ENCODE results near the gene ADORA3. TPM values are rescaled to one million over a fixed set of nuclear protein-coding genes. Genes with fewer than 3 reads are reported as not detected.

Gene ADORA3
- total RNA-seq, 3 donors from 2014 or later (not counting 1 experiment from before 2014, with no cell fraction given), result 0.40 TPM; not detected in 2

- H3K4me3 ChIP-seq (ENCODE audit: low read length), result peak overlapping the region; percentile 37
- no peaks in the 10 kb centered on the region for H3K27me3 ChIP-seq (ENCODE audit: control insufficient read depth, insufficient read depth, low read length)
- peak overlapping the region; percentile 6 for H3K27ac ChIP-seq (ENCODE audit: low read length)
These were observed 12.0 kb upstream of the ADORA3 start for GRCh38 chr1:111515291-111516004.

GRCh38 chr1:111513410-111514020 lies 10.1 kb upstream of the ADORA3 start:
- Mint-ChIP-seq H3K4me3 (no peak overlapping the region), H3K36me3 (no peaks in the 10 kb centered on the region), H3K27me3 (ENCODE audit: low read depth in 2 of 2) (no peaks in the 10 kb centered on the region), H3K9me3 (no peaks in the 10 kb centered on the region), H3K4me1 (peaks cover 28 to 51% of the 10 kb centered on the region in 2 donors), H3K27ac (peak overlapping the region in 1 of 2 donors; percentile 73)
- DNase-seq (no peak), ATAC-seq (no peak)
- Histone ChIP-seq H3K27ac (ENCODE audit: low read length) (no peak overlapping the region), H3K4me1 (ENCODE audit: control insufficient read depth, insufficient read depth, low read length) (peaks cover 33% of the 10 kb centered on the region), H3K4me3 (ENCODE audit: low read length) (no peak overlapping the region), H3K36me3 (ENCODE audit: control insufficient read depth, insufficient read depth, low read length) (no peaks in the 10 kb centered on the region), H3K27me3 (ENCODE audit: control insufficient read depth, insufficient read depth, low read length) (no peaks in the 10 kb centered on the region), H3K9me3 (ENCODE audit: control insufficient read depth, insufficient read depth, low read length) (no peaks in the 10 kb centered on the region)
- WGBS (ENCODE audit: insufficient coverage), result 55% methylated on average over 8 of the region's 8 CpGs
- TF ChIP-seq CTCF (IDR thresholded peaks at IDR 0.05), result no peak
- intact Hi-C loops (cut with micrococcal nuclease), result no loop called here

More at GRCh38 chr1:111515291-111516004, 12.0 kb upstream of the ADORA3 start:
- Mint-ChIP-seq H3K27me3 (ENCODE audit: low read depth in 2 of 2) (no peaks in the 10 kb centered on the region), H3K9me3 (no peaks in the 10 kb centered on the region), H3K4me1 (peaks cover 28 to 40% of the 10 kb centered on the region in 2 donors), H3K27ac (peak overlapping the region; percentile 54 to 82), H3K36me3 (no peaks in the 10 kb centered on the region), H3K4me3 (peak overlapping the region; percentile 85)
- DNase-seq, result peak in 1 of 2 donors; percentile 20
- Histone ChIP-seq H3K36me3 (ENCODE audit: control insufficient read depth, insufficient read depth, low read length) (no peaks in the 10 kb centered on the region), H3K9me3 (ENCODE audit: control insufficient read depth, insufficient read depth, low read length) (no peaks in the 10 kb centered on the region), H3K4me1 (ENCODE audit: control insufficient read depth, insufficient read depth, low read length) (peaks cover 24% of the 10 kb centered on the region)
- no peak for TF ChIP-seq CTCF (IDR thresholded peaks at IDR 0.05)
- ATAC-seq, result peak; percentile 41 to 60 (median 51)
- WGBS (ENCODE audit: insufficient coverage), result 15% methylated on average over 40 of the region's 40 CpGs
- intact Hi-C loops (cut with micrococcal nuclease), result no loop called here

GRCh38 chr1:111512931-111513330 lies 9.5 kb upstream of the ADORA3 start:
- no peak overlapping the region for H3K4me3 Mint-ChIP-seq
- H3K4me1 ChIP-seq (ENCODE audit: control insufficient read depth, insufficient read depth, low read length), result peaks cover 38% of the 10 kb centered on the region
- WGBS (ENCODE audit: insufficient coverage), result 81% methylated on average over 3 of the region's 3 CpGs
- no peaks in the 10 kb centered on the region for H3K9me3 Mint-ChIP-seq
- H3K27me3 Mint-ChIP-seq (ENCODE audit: low read depth in 2 of 2), result no peaks in the 10 kb centered on the region
- no peaks in the 10 kb centered on the region for H3K27me3 ChIP-seq (ENCODE audit: control insufficient read depth, insufficient read depth, low read length)
- H3K36me3 Mint-ChIP-seq, result no peaks in the 10 kb centered on the region
- H3K4me3 ChIP-seq (ENCODE audit: low read length), result no peak overlapping the region
- intact Hi-C loops (cut with micrococcal nuclease), result no loop called here
- no peak for TF ChIP-seq CTCF (IDR thresholded peaks at IDR 0.05)
- H3K27ac ChIP-seq (ENCODE audit: low read length), result no peak overlapping the region
- DNase-seq (no peak), ATAC-seq (no peak)
- H3K27ac Mint-ChIP-seq, result no peak overlapping the region
- no peaks in the 10 kb centered on the region for H3K9me3 ChIP-seq (ENCODE audit: control insufficient read depth, insufficient read depth, low read length)
- no peaks in the 10 kb centered on the region for H3K36me3 ChIP-seq (ENCODE audit: control insufficient read depth, insufficient read depth, low read length)
- H3K4me1 Mint-ChIP-seq, result peaks cover 33 to 57% of the 10 kb centered on the region in 2 donors
